HG03439 (cell line): ENCODE results near the gene RALGAPB.

Source experiments
- ATAC-seq: cut with Tn5 transposase; IDR thresholded peaks from one replicate; pipeline ENCODE4 v1.9.1; 2021; ENCODE audit warnings: mild to moderate bottlenecking, moderate library complexity; ENCODE audit not compliant: unreplicated experiment

RALGAPB gene

DNA sequence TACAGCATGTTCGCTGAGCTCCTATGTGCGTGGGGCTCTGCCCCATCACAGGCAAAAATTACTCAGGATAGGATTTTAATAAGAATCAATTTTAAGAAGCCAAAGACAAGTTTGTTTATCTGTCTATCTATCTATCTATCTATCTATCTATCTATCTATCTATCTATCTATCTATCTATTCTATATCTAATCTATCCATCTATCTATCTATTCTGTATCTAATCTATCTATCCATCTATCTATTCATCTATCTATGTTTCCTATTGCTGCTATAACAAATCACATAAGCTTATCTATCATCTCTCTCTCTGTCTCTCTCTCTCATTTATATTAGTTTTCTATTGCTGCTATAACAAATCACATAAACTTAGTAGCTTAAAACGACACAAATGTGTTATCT lies 130.6 kb downstream of the RALGAPB start:
- no peak for ATAC-seq

GRCh38 chr20:38604873-38605303 lies 132.2 kb downstream of the RALGAPB start:
- no peak for ATAC-seq

DNA sequence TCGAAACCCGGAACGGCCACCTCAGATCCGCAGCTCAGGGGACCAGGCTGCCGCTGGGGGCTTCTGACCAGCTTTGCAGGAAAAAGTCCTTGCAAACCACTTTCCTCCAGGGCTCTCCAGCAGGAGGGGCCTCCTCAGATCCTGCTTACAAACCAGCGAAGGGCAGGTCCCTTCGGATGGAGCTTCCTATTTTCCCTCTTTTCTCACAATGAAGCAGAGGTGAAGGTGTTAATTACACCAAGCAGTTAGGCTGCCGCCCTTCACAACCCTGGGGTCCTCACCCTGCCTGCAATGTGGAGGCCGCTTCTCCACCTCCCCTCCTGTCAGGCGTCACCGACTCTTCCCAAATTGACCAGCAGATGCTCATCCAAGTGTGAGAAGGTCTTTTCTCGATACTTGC lies 134.7 kb downstream of the RALGAPB start:
- ATAC-seq: no peak

DNA sequence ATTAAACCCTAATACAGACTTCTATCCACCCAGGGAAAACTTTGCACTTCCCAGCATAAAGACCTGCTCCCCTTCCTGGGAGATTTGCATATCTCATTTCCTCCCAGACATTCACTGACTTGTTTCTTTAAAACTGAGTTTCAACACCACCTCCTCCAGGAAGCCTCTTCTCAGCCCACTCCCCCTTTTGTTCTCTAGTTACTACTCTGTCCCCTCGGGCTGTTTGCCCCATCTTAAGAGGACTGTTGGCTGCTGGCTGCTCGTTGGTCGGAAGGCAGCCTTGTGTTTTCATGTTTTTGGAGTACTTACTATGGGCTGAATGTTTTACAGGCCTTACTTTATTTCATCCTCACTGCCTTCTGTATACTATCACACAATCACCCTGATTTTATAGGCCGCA lies 135.5 kb downstream of the RALGAPB start:
- ATAC-seq: no peak

- ATAC-seq: no peak
These were observed 137.2 kb downstream of the RALGAPB start for GRCh38 chr20:38609815-38610214.

DNA sequence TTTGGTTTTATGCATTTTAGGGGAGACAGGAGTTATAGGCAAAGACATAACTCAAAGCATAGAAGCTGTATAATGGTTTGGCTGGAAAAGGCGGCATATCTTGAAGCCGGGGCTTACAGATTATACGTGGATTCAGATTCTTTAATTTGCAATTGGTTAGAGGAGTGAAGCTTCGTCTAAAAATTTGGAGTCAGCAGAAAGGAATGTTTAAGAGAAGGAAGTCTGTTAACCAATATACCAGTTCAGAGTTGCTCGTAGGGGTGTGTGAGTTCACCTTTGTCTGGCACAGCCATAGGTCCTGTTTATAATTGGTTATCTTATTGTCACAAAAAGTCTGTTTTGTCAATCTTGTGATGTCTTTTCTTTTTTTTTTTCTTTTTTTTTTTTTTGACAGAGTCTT lies 137.9 kb downstream of the RALGAPB start:
- no peak for ATAC-seq

- ATAC-seq: no peak
These were observed 140.3 kb downstream of the RALGAPB start for GRCh38 chr20:38612751-38613515.

GRCh38 chr20:38615283-38615682 lies 142.6 kb downstream of the RALGAPB start:
- ATAC-seq: no peak

DNA sequence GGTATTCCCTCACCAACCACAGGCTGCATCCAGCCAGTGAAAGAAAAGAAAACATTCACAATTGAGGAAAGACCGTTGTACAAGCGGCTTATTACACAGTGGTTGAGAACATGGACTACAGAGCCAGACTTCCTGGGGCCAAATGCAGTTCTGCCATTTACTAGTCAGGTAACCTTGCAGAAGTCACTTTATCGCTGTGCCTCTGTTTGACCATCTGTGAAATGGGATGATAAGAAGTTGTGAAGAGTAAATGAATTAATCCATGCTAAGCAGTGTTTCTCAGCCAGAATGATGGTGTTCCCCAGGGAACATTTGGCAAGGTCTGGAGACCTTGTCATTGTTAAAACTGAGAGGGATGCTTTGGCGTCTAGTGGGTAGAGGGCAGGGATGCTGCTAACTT lies 143.8 kb downstream of the RALGAPB start:
- ATAC-seq: no peak

DNA sequence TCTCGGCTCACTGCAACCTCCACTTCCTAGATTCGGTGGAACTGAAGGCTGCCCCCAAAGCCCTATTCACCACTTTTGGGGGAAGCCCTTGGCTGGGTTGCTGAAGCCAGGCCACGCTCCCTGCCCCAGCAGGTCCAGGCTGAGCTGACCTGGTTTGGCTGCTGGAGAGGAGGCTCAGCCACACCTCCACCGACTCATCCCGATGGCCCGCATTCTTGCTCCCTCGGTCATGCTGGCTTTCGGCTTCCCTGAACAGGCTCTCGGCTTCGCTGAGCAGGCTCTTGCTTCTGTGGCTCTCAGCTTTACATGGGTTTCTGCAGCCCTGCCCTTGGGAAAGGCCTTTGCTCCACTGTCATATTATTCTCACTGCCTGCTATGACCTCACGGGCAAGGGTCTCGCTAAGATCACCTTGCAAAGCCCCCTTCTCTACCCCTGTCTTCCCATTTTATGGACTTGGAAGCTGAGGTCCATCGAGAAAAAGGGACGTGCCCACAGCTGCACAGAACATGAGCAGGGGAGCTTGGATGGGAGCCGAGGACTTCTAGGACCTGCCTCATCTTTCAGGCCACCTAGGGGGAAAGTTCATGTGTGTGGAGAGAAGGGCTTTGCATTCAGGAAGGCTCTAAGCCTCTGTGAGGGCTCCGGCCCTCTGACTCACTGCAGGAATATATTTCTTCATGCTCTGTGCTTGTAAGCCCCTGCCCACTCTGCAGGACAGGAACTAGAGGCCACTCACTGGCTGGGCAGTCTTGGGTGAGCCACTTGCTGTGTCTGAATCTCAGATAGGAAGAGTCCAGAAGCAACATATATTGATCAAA lies 144.6 kb downstream of the RALGAPB start:
- ATAC-seq: no peak

- ATAC-seq: no peak
These were observed 145.2 kb downstream of the RALGAPB start for GRCh38 chr20:38617830-38618196.

DNA sequence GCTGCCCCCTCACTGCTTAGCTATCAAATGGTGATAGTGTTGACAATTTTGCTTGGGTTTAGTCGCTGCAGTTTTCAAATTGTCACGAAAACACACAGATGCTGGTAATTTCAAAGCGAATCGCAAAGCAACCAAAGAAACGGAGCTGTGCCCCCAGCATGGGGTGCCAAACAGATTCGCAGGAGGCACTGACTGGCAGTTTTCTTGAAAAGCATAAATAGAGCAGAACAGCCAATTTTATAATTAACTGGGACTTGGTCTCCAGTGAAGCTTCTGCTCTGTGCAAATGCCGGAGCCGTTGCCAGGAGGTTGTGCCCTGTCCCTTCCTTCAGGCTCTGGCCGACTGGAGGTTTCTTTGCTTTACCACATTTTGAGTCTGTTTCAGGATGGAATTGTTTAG lies 147.8 kb downstream of the RALGAPB start:
- no peak for ATAC-seq

DNA sequence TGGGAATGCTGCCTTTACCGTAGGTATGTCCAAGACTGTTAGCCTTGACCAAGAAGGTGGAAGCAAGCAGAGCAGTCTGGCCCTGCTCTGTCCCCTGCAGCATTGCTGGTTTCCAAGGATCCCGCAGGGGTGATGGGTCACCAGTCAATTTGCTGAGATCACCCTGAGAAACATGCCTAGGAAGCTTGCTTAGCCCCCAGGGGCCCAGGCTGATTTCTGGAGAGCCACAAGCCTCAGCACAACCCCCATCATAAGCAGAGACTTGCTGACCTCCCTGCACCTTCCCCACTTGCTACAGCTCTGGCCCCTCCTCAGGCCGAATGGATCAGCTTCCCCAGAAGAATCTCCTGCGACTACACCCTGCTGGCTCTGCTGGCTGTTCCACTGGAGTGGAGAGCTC lies 150.4 kb downstream of the RALGAPB start:
- ATAC-seq: no peak

- no peak for ATAC-seq
These were observed 151.4 kb downstream of the RALGAPB start for GRCh38 chr20:38624084-38624483.

GRCh38 chr20:38625896-38626295 lies 153.3 kb downstream of the RALGAPB start:
- ATAC-seq: no peak

GRCh38 chr20:38626921-38627659 lies 154.4 kb downstream of the RALGAPB start:
- ATAC-seq: no peak
